MM.1S (cell line): ENCODE results near the gene GPR27.

Experiments
- DNase-seq: peaks from one replicate; pipeline ENCODE4 v3.0.0-alpha.2; 2015
- H2AFZ ChIP-seq: fragments of 300-600 bp; sonication (generic); 2 replicates; pipeline ENCODE4 v1.6.0; 2016; ENCODE audit warnings: antibody characterized with exemption, low read length
- H3F3A ChIP-seq: fragments of 300-600 bp; sonication (generic); 2 replicates; pipeline ENCODE4 v1.6.1; 2016; ENCODE audit warnings: mild to moderate bottlenecking, antibody characterized with exemption, low read length, moderate library complexity, mixed read lengths; ENCODE audit not compliant: insufficient read depth
- H3K27ac ChIP-seq: fragments of 300-600 bp; sonication (generic); 2 replicates; pipeline ENCODE4 v1.5.1; 2016; ENCODE audit warnings: mild to moderate bottlenecking, low read length
- H3K27me3 ChIP-seq: fragments of 300-600 bp; sonication (generic); replicated peaks from 2 replicates; pipeline ENCODE4 v1.6.0; 2016; ENCODE audit warnings: low read length; ENCODE audit not compliant: insufficient read depth
- H3K36me3 ChIP-seq: fragments of 300-600 bp; sonication (generic); replicated peaks from 2 replicates; pipeline ENCODE4 v1.6.1; 2016; ENCODE audit warnings: mild to moderate bottlenecking, low read length, mixed read lengths; ENCODE audit not compliant: insufficient read depth
- H3K4me1 ChIP-seq: fragments of 300-600 bp; sonication (generic); 2 replicates; pipeline ENCODE4 v1.6.1; 2016; ENCODE audit warnings: low read length, mixed read lengths
- H3K4me2 ChIP-seq: fragments of 300-600 bp; sonication (generic); 2 replicates; pipeline ENCODE4 v1.6.0; 2016; ENCODE audit warnings: low read depth, low read length
- H3K4me3 ChIP-seq: fragments of 300-600 bp; sonication (generic); 2 replicates; pipeline ENCODE4 v1.5.1; 2016; ENCODE audit warnings: low read length, mixed read lengths
- H3K79me2 ChIP-seq: fragments of 300-600 bp; sonication (generic); 2 replicates; pipeline ENCODE4 v1.6.1; 2016; ENCODE audit warnings: mixed run types, low read length, mixed read lengths
- H3K9ac ChIP-seq: fragments of 300-600 bp; sonication (generic); 2 replicates; pipeline ENCODE4 v1.6.1; 2016; ENCODE audit warnings: low read length, mixed read lengths
- H3K9me2 ChIP-seq: fragments of 300-600 bp; sonication (generic); replicated peaks from 2 replicates; pipeline ENCODE4 v1.6.1; 2016; ENCODE audit warnings: mild to moderate bottlenecking, low read length, mixed read lengths; ENCODE audit not compliant: insufficient read depth
- H3K9me3 ChIP-seq: fragments of 300-600 bp; sonication (generic); replicated peaks from 2 replicates; pipeline ENCODE4 v1.6.1; 2016; ENCODE audit warnings: mild to moderate bottlenecking, low read length, mixed read lengths; ENCODE audit not compliant: insufficient read depth
- H4K20me1 ChIP-seq: fragments of 300-600 bp; sonication (generic); 2 replicates; pipeline ENCODE4 v1.6.1; 2016; ENCODE audit warnings: mild to moderate bottlenecking, low read length, moderate library complexity, mixed read lengths; ENCODE audit not compliant: insufficient read depth
- CTCF ChIP-seq: fragments of 300-600 bp; sonication (generic); IDR thresholded peaks from 2 replicates; pipeline ENCODE4 v1.5.1; 2016; ENCODE audit warnings: antibody characterized with exemption, low read length, mixed read lengths
- EZH2 ChIP-seq: fragments of 300-600 bp; sonication (generic); optimal IDR thresholded peaks from 2 replicates; pipeline ENCODE3; 2017; ENCODE audit warnings: low read depth, mild to moderate bottlenecking, antibody characterized with exemption, low read length, mixed read lengths
- EZH2phosphoT487 ChIP-seq: fragments of 300-600 bp; sonication (generic); IDR thresholded peaks from 2 replicates; pipeline ENCODE4 v1.6.1; 2018; ENCODE audit warnings: antibody characterized with exemption, low read length

GPR27 gene

DNA sequence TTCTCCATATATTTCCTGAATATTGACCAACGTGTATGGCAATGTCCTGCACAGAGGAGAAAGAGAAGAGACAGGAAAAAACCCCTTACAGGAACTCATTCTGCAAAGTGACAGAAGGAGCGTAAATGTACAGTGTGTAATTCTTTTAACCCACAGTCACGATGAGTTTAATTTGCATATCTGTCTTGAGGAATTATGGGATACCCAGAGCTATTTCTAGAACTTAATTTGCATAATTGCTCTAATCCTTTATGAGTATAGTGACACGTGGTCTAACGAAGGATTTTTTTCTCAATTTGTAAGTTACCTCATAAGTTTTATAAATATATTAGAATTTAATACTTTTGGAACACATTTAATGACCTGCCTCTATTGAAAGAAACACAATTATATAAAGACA, 9.8 kb downstream of the GPR27 start:
- Histone ChIP-seq H3K9me2 (no peaks in the 10 kb centered on the region), H3F3A (no peaks in the 10 kb centered on the region), H3K4me2 (no peak overlapping the region), H3K9ac (no peak overlapping the region), H3K36me3 (no peaks in the 10 kb centered on the region), H2AFZ (no peak overlapping the region), H3K4me1 (no peaks in the 10 kb centered on the region), H3K27ac (no peak overlapping the region), H4K20me1 (no peaks in the 10 kb centered on the region), H3K9me3 (no peaks in the 10 kb centered on the region), H3K79me2 (no peaks in the 10 kb centered on the region), H3K4me3 (no peak overlapping the region), H3K27me3 (no peaks in the 10 kb centered on the region)
- TF ChIP-seq EZH2 (no peak), EZH2phosphoT487 (no peak), CTCF (no peak)
- DNase-seq: no peak

- H3F3A ChIP-seq: no peaks in the 10 kb centered on the region
- H4K20me1 ChIP-seq: no peaks in the 10 kb centered on the region
- no peak overlapping the region for H3K4me3 ChIP-seq
- no peak overlapping the region for H2AFZ ChIP-seq
- H3K27me3 ChIP-seq: no peaks in the 10 kb centered on the region
- no peak overlapping the region for H3K27ac ChIP-seq
- H3K9ac ChIP-seq: no peak overlapping the region
- no peaks in the 10 kb centered on the region for H3K4me1 ChIP-seq
- H3K9me3 ChIP-seq: no peaks in the 10 kb centered on the region
- no peaks in the 10 kb centered on the region for H3K36me3 ChIP-seq
- no peak for DNase-seq
- no peaks in the 10 kb centered on the region for H3K9me2 ChIP-seq
- H3K4me2 ChIP-seq: no peak overlapping the region
- no peaks in the 10 kb centered on the region for H3K79me2 ChIP-seq
- TF ChIP-seq EZH2: no peak
- no peak for TF ChIP-seq EZH2phosphoT487
Observed at GRCh38 chr3:71771126-71771525, 17.5 kb downstream of the GPR27 start.

GRCh38 chr3:71771884-71772283, 18.2 kb downstream of the GPR27 start:
- no peak for TF ChIP-seq CTCF
- TF ChIP-seq EZH2phosphoT487: no peak
- no peak for TF ChIP-seq EZH2
- no peak overlapping the region for H3K27ac ChIP-seq
- H2AFZ ChIP-seq: no peak overlapping the region
- no peaks in the 10 kb centered on the region for H3K79me2 ChIP-seq
- no peaks in the 10 kb centered on the region for H3K27me3 ChIP-seq
- H3K4me3 ChIP-seq: no peak overlapping the region
- H3K9me2 ChIP-seq: no peaks in the 10 kb centered on the region
- no peaks in the 10 kb centered on the region for H4K20me1 ChIP-seq
- H3K4me2 ChIP-seq: no peak overlapping the region
- no peaks in the 10 kb centered on the region for H3K9me3 ChIP-seq
- no peaks in the 10 kb centered on the region for H3K4me1 ChIP-seq
- no peak for DNase-seq
- H3K36me3 ChIP-seq: no peaks in the 10 kb centered on the region
- no peak overlapping the region for H3K9ac ChIP-seq
- no peaks in the 10 kb centered on the region for H3F3A ChIP-seq

DNA sequence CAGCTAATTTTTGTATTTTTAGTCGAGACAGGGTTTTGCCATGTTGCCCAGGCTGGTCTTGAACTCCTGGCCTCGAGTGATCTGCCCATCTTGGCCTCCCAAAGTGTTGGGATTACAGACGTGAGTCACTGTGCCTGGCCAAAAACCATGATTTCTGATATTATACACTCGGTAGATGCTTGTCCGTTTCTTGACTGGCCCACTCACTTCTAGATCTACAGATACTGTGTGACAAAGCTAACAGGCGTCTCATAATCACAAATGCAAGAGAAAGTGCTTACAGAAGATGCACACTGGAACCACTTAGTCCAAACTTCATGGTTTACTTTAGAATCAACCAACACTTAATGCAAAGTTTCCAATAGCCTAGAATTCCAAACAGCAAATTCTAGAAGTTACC, 22.9 kb downstream of the GPR27 start:
- no peak overlapping the region for H2AFZ ChIP-seq
- H3K9me3 ChIP-seq: no peaks in the 10 kb centered on the region
- no peaks in the 10 kb centered on the region for H3K27me3 ChIP-seq
- H3K79me2 ChIP-seq: no peaks in the 10 kb centered on the region
- H3K4me1 ChIP-seq: no peaks in the 10 kb centered on the region
- no peaks in the 10 kb centered on the region for H3F3A ChIP-seq
- no peak for DNase-seq
- TF ChIP-seq EZH2phosphoT487: no peak
- no peak for TF ChIP-seq CTCF
- no peak for TF ChIP-seq EZH2
- H3K9ac ChIP-seq: no peak overlapping the region
- no peaks in the 10 kb centered on the region for H3K9me2 ChIP-seq
- H3K36me3 ChIP-seq: no peaks in the 10 kb centered on the region
- H3K27ac ChIP-seq: no peak overlapping the region
- no peak overlapping the region for H3K4me2 ChIP-seq
- H4K20me1 ChIP-seq: no peaks in the 10 kb centered on the region
- no peak overlapping the region for H3K4me3 ChIP-seq
